AG08395 (cell line): ENCODE data around the gene CMPK1.
"Not testable (repeated sequence)": the region's sequence is repeated elsewhere in the genome, so short reads cannot be mapped to it uniquely, and the experiment has no call there.

Source experiments
- DNase-seq: peaks from one replicate; pipeline ENCODE4 v3.0.0; 2012; ENCODE audit warnings: mixed read lengths, low spot score

Gene CMPK1

GRCh38 chr1:47333578-47333921 lies at the start of gene CMPK1:
Gene CMPK1, plus strand, starts transcription at chr1:47333790. Its CDS starts 156 bp downstream, at chr1:47333946.
- peak; percentile 87 for DNase-seq

- DNase-seq = not testable (repeated sequence)
Measured at GRCh38 chr1:47288116-47288515, 45.5 kb upstream of the CMPK1 start.

- not testable (repeated sequence) for DNase-seq
Measured at GRCh38 chr1:47294863-47295262, 38.7 kb upstream of the CMPK1 start.

GRCh38 chr1:47295579-47295978 lies 38.0 kb upstream of the CMPK1 start:
- DNase-seq = no peak

GRCh38 chr1:47298025-47298699 lies 35.4 kb upstream of the CMPK1 start:
- no peak for DNase-seq

- no peak for DNase-seq
Measured at GRCh38 chr1:47302472-47302871, 31.1 kb upstream of the CMPK1 start.

- no peak for DNase-seq
Measured at GRCh38 chr1:47309427-47309826, 24.2 kb upstream of the CMPK1 start.

- DNase-seq = peak; percentile 99
Measured at GRCh38 chr1:47313915-47314664, 19.5 kb upstream of the CMPK1 start, which contains the start of gene STIL. Gene STIL, minus strand, starts transcription at chr1:47314147. Its CDS starts 3,828 bp downstream, at chr1:47310319.

- DNase-seq = peak; percentile 80
Measured at GRCh38 chr1:47317841-47318240, 15.7 kb upstream of the CMPK1 start.

GRCh38 chr1:47319968-47320367 lies 13.6 kb upstream of the CMPK1 start:
- not testable (repeated sequence) for DNase-seq

- no peak for DNase-seq
Measured at GRCh38 chr1:47323599-47324031, 10.0 kb upstream of the CMPK1 start.

- no peak for DNase-seq
Measured at GRCh38 chr1:47324682-47325081, 8.9 kb upstream of the CMPK1 start.

- no peak for DNase-seq
Measured at GRCh38 chr1:47325528-47325927, 8.1 kb upstream of the CMPK1 start.

GRCh38 chr1:47326271-47326670 lies 7.3 kb upstream of the CMPK1 start:
- no peak for DNase-seq

GRCh38 chr1:47328992-47329391 lies 4.6 kb upstream of the CMPK1 start:
- DNase-seq = no peak

GRCh38 chr1:47330212-47330611 lies 3.4 kb upstream of the CMPK1 start:
- no peak for DNase-seq

GRCh38 chr1:47331875-47332274 lies 1.7 kb upstream of the CMPK1 start:
- DNase-seq = no peak

- DNase-seq = no peak
Measured at GRCh38 chr1:47332779-47333577, 612 bp upstream of the CMPK1 start.

GRCh38 chr1:47333922-47334764 lies 553 bp downstream of the CMPK1 start:
- peak; percentile 88 for DNase-seq

GRCh38 chr1:47334765-47335435 lies 1.3 kb downstream of the CMPK1 start:
- no peak for DNase-seq

GRCh38 chr1:47337350-47337749 lies 3.8 kb downstream of the CMPK1 start:
- DNase-seq = no peak
